Measurements from ENCODE around the gene VPS13D.

Gene VPS13D

DNA sequence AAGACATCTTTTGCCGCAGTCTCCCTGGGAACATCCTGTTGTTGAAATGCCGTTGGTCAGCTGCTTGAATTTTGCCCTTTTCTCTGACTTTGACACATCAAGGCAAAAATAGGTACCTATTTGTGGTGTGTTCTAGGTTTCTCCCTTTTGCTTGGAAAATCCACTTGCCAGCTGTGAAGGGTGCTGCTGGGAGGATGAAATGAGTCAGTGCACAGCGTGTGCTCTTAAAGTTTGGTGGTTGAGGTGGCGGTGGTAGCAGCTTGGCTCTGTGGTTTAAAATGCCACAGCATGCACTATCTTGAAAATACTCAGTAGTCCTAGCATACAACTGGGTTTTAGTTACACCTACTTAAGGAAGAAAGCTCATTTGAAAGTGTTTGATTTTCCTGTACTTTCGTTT is 204.3 kb downstream of the VPS13D start:
- no peaks in the 10 kb centered on the region for H3F3A ChIP-seq (ENCODE audit: control insufficient read depth, insufficient read depth)
- H3K27ac ChIP-seq (ENCODE audit: low read depth, low read length): no peak overlapping the region
- no peaks in the 10 kb centered on the region for H4K20me1 ChIP-seq (ENCODE audit: control insufficient read depth, insufficient read depth, low read depth, low read length)
- no peaks in the 10 kb centered on the region for H3K36me3 ChIP-seq (ENCODE audit: control insufficient read depth, low read length)
- no peak for TF ChIP-seq CTCF (IDR thresholded peaks at IDR 0.05; ENCODE audit: low read depth, low read length, poor library complexity, severe bottlenecking)
- TF ChIP-seq EZH2phosphoT487 (IDR thresholded peaks at IDR 0.05; ENCODE audit: borderline replicate concordance, low read length): no peak
- no peak overlapping the region for H3K4me3 ChIP-seq (ENCODE audit: low read length)
- no peaks in the 10 kb centered on the region for H3K27me3 ChIP-seq (ENCODE audit: control insufficient read depth, low read length)
- peaks cover 7% of the 10 kb centered on the region for H3K4me1 ChIP-seq (ENCODE audit: control insufficient read depth, low read length)
- no peaks in the 10 kb centered on the region for H3K79me2 ChIP-seq (ENCODE audit: control insufficient read depth, low read length)
- no peak overlapping the region for H3K4me2 ChIP-seq (ENCODE audit: low read length)
- H3K9me2 ChIP-seq (replicated peaks; ENCODE audit: control insufficient read depth, low read length): no peaks in the 10 kb centered on the region
- no peaks in the 10 kb centered on the region for H3K9me3 ChIP-seq (ENCODE audit: control insufficient read depth, insufficient read depth, low read length)

- Histone ChIP-seq H3K4me2 (ENCODE audit: low read length) (no peak overlapping the region), H3K9me2 (replicated peaks; ENCODE audit: control insufficient read depth, low read length) (no peaks in the 10 kb centered on the region), H3K4me3 (ENCODE audit: low read length) (no peak overlapping the region), H3K79me2 (ENCODE audit: control insufficient read depth, low read length) (no peaks in the 10 kb centered on the region), H3K27me3 (ENCODE audit: control insufficient read depth, low read length) (no peaks in the 10 kb centered on the region), H3K9me3 (ENCODE audit: control insufficient read depth, insufficient read depth, low read length) (no peaks in the 10 kb centered on the region), H3K4me1 (ENCODE audit: control insufficient read depth, low read length) (peaks cover 7% of the 10 kb centered on the region), H3F3A (ENCODE audit: control insufficient read depth, insufficient read depth) (no peaks in the 10 kb centered on the region), H3K36me3 (ENCODE audit: control insufficient read depth, low read length) (no peaks in the 10 kb centered on the region), H3K27ac (ENCODE audit: low read depth, low read length) (no peak overlapping the region), H4K20me1 (ENCODE audit: control insufficient read depth, insufficient read depth, low read depth, low read length) (no peaks in the 10 kb centered on the region)
- TF ChIP-seq EZH2phosphoT487 (IDR thresholded peaks at IDR 0.05; ENCODE audit: borderline replicate concordance, low read length) (no peak), CTCF (IDR thresholded peaks at IDR 0.05; ENCODE audit: low read depth, low read length, poor library complexity, severe bottlenecking) (no peak)
Observed at GRCh38 chr1:12434686-12435085, 204.9 kb downstream of the VPS13D start.

- TF ChIP-seq CTCF (IDR thresholded peaks at IDR 0.05; ENCODE audit: low read depth, low read length, poor library complexity, severe bottlenecking) (no peak), EZH2phosphoT487 (IDR thresholded peaks at IDR 0.05; ENCODE audit: borderline replicate concordance, low read length) (no peak)
- Histone ChIP-seq H3K79me2 (ENCODE audit: control insufficient read depth, low read length) (no peaks in the 10 kb centered on the region), H3K9me2 (replicated peaks; ENCODE audit: control insufficient read depth, low read length) (no peaks in the 10 kb centered on the region), H4K20me1 (ENCODE audit: control insufficient read depth, insufficient read depth, low read depth, low read length) (no peaks in the 10 kb centered on the region), H3K36me3 (ENCODE audit: control insufficient read depth, low read length) (no peaks in the 10 kb centered on the region), H3F3A (ENCODE audit: control insufficient read depth, insufficient read depth) (no peaks in the 10 kb centered on the region), H3K27me3 (ENCODE audit: control insufficient read depth, low read length) (no peaks in the 10 kb centered on the region), H3K4me2 (ENCODE audit: low read length) (no peak overlapping the region), H3K27ac (ENCODE audit: low read depth, low read length) (no peak overlapping the region), H3K4me3 (ENCODE audit: low read length) (no peak overlapping the region), H3K9me3 (ENCODE audit: control insufficient read depth, insufficient read depth, low read length) (no peaks in the 10 kb centered on the region), H3K4me1 (ENCODE audit: control insufficient read depth, low read length) (peaks cover 7% of the 10 kb centered on the region)
Observed at GRCh38 chr1:12435639-12436344, 206.0 kb downstream of the VPS13D start.

Measured in DOHH2 (cell line).